CD1c-positive myeloid dendritic cell (primary cell): ENCODE measurements around the gene ERMN.
"Not testable (repeated sequence)": the region's sequence is repeated elsewhere in the genome, so short reads cannot be mapped to it uniquely, and the experiment has no call there.

Experiments used
- DNase-seq: peaks from one replicate; pipeline ENCODE4 v3.0.0-alpha.2; 2016; ENCODE audit errors: extremely low spot score

The ERMN gene

DNA sequence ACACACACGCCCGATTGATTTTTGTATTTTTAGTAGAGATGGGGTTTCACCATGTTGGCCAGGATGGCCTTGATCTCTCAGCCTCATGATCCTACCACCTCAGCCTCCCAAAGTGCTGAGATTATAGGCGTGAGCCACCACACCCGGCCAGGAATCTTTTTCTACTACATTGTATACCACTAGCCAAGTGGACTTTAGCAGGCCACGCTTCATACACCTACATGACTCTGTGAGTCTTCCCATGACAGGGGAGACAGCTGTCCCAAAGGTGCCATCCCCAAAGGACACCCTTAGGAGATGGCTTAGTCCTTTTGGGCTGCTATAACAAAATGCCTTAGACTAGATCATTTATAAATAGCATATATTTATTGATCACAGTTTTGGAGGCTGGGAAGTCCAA is 32.8 kb downstream of the ERMN start:
- no peak for DNase-seq

- DNase-seq = no peak
These were observed 34.6 kb downstream of the ERMN start for GRCh38 chr2:157291018-157291417.

DNA sequence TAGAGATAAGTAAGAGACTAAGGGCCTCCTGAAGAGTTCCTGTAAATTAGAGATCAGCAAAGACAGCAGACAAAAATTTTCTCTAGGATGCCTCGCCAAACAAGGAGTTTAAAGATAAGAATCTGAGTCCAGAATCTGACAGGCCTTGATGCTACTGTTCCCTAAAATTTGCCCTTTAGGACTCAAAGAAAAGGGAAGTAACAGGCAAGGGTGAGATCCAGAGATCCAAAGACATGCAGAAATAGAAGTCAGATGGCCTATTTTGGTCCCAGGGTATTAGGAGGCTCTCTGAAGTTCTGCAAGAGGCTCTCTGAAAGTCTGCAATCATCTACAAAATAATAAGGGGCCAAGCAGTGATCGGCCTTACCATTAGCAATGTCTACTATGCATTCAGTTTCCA is 35.1 kb downstream of the ERMN start:
- DNase-seq = no peak

DNA sequence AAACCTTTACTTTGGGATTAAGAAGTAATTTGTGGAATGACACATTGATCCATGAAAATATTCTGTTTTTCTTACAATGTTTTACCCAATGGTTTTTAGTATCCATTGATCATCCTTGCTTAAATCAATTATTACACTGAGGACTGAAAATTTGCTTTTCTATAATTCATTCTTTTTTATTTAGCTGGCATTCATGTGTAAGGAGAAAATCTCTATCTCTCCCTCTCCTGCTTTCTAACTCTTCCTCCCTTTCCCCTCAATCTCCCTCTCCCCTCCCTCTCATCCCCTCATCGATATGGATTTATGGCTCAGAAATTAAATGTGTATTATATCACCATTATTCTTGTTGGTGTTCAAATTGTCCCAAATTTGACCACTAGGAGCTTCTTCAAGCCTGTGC is 38.5 kb downstream of the ERMN start:
- DNase-seq = no peak

- no peak for DNase-seq
These were observed 42.2 kb downstream of the ERMN start for GRCh38 chr2:157283468-157283867.

DNA sequence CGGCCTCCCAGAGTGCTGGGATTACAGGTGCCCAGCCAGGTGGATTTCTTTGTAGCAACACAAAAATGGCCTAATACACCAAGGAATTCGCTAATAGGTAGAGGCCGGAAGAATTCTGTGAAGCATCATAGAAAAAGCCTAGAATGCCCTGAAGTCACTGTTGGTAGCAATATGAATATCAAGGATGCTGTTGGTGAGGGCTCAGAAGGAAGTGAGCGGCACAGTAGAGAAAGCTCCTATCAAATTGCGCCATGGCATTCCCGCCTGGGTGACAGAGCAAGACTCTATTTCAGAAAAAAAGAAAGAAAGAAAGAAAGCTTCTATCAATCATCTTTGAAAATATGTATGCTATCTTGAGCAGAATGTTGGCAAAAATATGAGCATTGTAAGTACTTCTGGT is 44.3 kb downstream of the ERMN start:
- DNase-seq = no peak

DNA sequence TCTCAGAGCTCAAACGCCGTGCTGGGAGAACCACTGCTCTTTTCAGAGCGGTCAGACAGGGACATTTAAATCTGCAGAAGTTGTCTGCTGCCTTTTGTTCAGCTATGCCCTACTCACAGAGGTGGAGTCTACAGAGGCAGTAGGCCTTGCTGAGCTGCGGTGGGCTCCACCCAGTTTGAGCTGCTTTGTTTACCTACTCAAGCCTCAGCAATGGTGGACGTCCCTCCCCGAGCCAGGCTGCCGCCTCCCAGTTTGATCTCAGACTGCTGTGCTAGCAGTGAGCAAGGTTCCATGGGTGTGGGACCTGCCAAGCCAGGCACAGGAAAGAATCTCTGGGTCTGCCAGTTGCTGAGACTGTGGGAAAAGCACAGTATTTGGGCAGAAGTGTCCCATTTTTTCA is 46.3 kb downstream of the ERMN start:
- DNase-seq = not testable (repeated sequence)

GRCh38 chr2:157271590-157272203 is 53.9 kb downstream of the ERMN start:
- DNase-seq = no peak

- no peak for DNase-seq
These were observed 55.7 kb downstream of the ERMN start for GRCh38 chr2:157269922-157270321.

DNA sequence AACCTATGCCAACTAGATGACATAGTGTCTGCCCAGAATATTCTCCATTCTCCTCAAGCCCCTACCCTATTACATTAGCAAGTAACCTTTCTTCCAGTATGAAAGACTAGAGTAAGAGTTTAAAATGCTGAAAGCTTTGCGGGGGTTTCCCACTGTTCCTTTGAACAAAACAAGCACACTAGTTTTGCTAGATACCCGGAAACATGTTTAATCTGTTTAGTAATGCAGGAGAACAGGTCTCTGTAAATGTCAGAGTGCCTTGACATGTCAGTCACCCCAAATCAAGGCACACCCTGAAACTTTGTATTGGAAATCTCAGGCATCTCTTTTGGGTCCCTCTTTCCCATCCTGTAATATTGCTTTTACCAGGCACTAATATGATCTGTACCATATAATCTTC is 56.6 kb downstream of the ERMN start:
- no peak for DNase-seq
